HG03575 (cell line): Measurements from ENCODE around the gene PCDHA11.
"Not testable (repeated sequence)": the region's sequence is repeated elsewhere in the genome, so short reads cannot be mapped to it uniquely, and the experiment has no call there.

Experiments
- ATAC-seq: cut with Tn5 transposase; IDR thresholded peaks from one replicate; pipeline ENCODE4 v1.9.1; 2021; ENCODE audit not compliant: unreplicated experiment, insufficient number of reproducible peaks, low FRiP score; ENCODE audit errors: extremely low read depth

Gene PCDHA11

GRCh38 chr5:140848139-140849102 is 20.3 kb upstream of the PCDHA11 start, which contains the start of gene PCDHA9:
TSS of gene PCDHA9 (plus strand) at chr5:140848382. CDS start at chr5:140848496, 114 bp downstream.
- ATAC-seq = not testable (repeated sequence)

GRCh38 chr5:140849831-140850634 is 18.7 kb upstream of the PCDHA11 start:
- not testable (repeated sequence) for ATAC-seq

- no peak for ATAC-seq
Measured at GRCh38 chr5:140855772-140856674, 12.7 kb upstream of the PCDHA11 start, which contains the start of gene PCDHA10. TSS of gene PCDHA10 (plus strand) at chr5:140855897. CDS start at chr5:140856049, 152 bp downstream.

- ATAC-seq = no peak
Measured at GRCh38 chr5:140857177-140857986, 11.4 kb upstream of the PCDHA11 start.

GRCh38 chr5:140857987-140858240 is 10.8 kb upstream of the PCDHA11 start:
- no peak for ATAC-seq

- ATAC-seq = no peak
Measured at GRCh38 chr5:140862441-140863295, 6.1 kb upstream of the PCDHA11 start.

GRCh38 chr5:140869555-140869886 is 764 bp downstream of the PCDHA11 start:
- ATAC-seq = no peak

GRCh38 chr5:140870221-140871201 is 1.8 kb downstream of the PCDHA11 start:
- no peak for ATAC-seq

GRCh38 chr5:140875085-140876065 is 6.6 kb downstream of the PCDHA11 start, which contains the start of gene PCDHA12:
TSS of gene PCDHA12 (plus strand) at chr5:140875308. CDS start at chr5:140875473, 165 bp downstream.
- no peak for ATAC-seq

- not testable (repeated sequence) for ATAC-seq
Measured at GRCh38 chr5:140876541-140877261, 7.9 kb downstream of the PCDHA11 start.

- no peak for ATAC-seq
Measured at GRCh38 chr5:140877262-140877581, 8.5 kb downstream of the PCDHA11 start.

- no peak for ATAC-seq
Measured at GRCh38 chr5:140881889-140882590, 13.3 kb downstream of the PCDHA11 start, which contains the start of gene PCDHA13. TSS of gene PCDHA13 (plus strand) at chr5:140882124. CDS start at chr5:140882269, 145 bp downstream.

- no peak for ATAC-seq
Measured at GRCh38 chr5:140882591-140882899, 13.8 kb downstream of the PCDHA11 start.

GRCh38 chr5:140883373-140883772 is 14.6 kb downstream of the PCDHA11 start:
- no peak for ATAC-seq
